Measurements from ENCODE around the gene TEX264.

Gene TEX264

DNA sequence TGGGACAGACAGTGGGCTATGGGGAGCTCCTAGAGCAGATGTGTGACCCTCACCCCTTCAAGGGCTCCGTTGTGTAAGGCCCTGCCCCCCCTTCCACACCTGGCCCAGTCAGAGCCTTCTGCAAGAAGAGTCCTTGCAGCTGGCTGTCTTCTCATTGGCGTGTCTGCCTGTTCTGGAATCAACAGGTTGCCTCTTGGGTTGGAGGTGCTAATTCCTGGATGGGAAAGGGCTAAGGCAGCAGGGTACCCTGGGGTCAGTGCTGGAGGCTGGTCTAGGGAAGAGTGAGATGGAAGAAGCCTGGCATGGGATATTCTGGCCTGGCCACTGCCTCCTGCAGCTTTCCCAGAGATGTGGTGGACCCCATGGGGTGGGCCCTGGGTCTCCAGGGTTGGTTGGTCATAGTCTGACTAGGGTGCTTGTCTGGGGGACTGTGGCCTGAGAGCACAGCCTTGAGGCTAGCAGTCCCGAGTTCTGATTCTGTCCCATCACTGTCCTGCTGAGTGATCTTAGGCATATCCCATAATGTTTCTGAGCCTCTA, 5.1 kb downstream of the TEX264 start:
- DNase-seq = no peak

- no peak for DNase-seq
Measured at GRCh38 chr3:51677358-51677757, 6.3 kb downstream of the TEX264 start.

DNA sequence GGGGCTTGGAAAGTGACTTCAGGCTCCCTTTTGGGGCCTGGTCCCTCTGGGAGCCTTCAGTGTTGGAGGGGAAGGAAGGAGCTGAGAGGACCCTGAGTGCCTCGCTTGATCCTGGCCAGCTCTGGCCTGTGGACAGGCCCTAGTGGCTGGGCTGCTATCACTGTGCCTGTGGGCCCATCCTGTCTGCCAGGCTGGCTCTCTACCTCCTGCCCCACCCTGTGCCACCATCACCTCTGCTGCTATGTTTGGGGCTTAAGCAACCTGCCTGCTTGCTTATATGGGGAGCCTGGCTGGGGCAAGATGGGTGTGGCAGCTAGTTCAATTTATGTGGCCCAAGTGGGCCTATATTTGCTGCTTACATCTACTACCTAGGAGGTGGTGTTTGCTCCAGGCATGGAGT, 7.1 kb downstream of the TEX264 start:
- DNase-seq = no peak

GRCh38 chr3:51678641-51679040, 7.6 kb downstream of the TEX264 start:
- DNase-seq = no peak

- no peak for DNase-seq
Measured at GRCh38 chr3:51679318-51679717, 8.3 kb downstream of the TEX264 start.

GRCh38 chr3:51679777-51680176, 8.7 kb downstream of the TEX264 start:
- DNase-seq = no peak

DNA sequence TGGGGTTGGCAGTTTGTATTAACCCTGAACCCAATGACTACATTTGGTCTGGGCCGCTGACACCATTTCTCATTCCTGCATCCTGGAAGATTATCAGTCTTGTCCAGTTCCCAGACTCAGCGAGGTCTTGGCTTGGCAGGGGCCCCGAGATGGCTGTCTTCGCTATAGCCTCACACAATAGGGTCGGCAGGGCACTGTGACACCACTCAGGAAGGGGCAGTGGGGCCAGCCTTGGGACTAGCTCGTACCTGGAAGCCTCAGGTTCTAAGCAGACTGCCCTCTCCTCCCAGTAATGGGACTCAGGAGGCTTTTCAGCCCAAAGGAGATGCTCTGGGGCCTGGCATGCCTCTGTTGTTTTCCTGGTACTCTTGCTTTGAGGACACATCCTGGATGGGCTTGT, 9.1 kb downstream of the TEX264 start:
- DNase-seq = no peak

DNA sequence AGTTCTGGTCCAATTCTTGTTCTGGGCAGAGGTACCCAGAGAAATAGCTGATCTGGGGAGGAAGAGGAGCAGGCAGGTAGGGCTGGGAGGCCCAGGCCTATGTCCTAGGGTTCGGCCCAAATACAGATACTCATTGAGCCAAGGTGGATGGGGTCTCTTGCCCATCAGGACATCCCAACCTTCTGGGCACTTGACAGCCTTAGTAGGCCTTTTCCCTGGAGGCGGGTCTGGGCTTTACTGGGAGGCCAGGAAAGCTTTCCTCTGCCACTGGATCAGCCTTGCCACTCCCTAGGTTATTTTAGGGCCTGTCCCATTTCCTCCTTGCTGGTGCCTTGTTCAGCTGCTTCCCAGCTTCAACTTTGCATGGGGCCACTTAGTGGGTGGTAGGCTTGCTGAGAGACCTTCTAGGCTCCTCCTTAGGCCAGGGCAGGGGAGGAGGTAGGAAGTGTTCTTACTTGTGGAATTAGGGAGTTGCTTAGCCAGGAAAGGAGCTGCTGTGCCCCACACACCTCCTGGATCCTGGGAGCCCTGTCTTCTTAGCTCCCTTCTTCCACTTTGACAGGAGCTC, 9.7 kb downstream of the TEX264 start:
- no peak for DNase-seq

DNA sequence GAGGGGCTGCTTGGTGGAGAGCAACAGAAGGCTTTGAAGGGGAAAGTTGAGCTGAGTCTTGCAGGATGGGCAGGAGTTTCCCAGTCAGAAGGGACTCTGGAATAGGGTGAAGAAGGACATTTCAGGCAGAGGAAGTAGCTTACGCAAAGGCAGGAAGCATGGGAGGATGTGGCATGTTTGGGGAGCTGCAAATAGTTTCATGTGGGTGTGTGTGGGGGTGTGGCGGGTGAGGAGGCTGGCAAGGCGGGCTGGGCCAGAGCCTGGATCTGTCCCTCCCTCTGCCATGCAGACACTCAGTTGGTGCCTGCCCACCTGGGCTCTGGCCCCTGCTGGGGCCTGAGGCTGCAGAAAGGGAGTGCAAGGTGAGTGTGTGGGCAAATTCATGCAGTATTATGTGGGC, 10.4 kb downstream of the TEX264 start:
- DNase-seq = peak in 1 of 2 experiments; percentile 46

DNA sequence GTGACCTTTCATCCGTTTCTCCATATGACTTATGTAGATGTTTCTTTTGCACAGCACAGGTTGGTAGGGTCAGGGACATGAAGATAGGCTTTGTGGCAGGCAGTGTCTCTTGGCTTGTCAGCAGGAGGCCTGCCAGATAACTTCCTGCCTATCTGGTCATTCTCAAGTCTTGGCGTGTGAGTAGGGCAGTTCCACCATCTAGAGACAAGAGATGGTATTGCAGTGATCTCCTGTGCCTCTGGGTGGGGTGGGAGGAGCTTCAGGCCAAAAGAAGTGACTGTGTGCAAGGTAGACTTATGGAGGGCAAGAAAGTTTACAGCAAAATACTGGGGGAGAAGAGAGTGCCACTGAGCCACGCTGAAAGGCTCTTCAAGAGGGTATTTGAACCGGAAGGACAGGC, 11.0 kb downstream of the TEX264 start:
- peak; percentile 75 to 82 for DNase-seq

DNA sequence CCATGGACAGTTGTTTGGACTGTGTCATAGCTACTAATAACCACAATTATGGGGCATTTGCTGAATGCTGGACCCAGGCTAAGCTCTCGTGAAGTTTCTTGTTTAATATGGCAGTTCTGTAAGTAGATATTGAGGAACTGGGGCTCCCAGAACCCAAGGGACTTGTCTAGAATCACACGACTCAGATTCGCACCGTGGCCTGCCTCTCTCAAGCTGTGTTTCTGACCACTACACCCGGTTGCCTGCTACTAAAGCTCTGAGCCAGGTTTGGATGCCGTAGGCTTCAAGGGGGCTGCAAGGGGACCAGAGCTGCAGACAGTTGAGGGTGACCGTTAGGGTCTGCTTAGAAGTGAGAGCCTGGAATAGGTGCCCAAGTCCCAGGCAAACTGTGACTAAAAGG, 11.5 kb downstream of the TEX264 start:
- DNase-seq = no peak

DNA sequence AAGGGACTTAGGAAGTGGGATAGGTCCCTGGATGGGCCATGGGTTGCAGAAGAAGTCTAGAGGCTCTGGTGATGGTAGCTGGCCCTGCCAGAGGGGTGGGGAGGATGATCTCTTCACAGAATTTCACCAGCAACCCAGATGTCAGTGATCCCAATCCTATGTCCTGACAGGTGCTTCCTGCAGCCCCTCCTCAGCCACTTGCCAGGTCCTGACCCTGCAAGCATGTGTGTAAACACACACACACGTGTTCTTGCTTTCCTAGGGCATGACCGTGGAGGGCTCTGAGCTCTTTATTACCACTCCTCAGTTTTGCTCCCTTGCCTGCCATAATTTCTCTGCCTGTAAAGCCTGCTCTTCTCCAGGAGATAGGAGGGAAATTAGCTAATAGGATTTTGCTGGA, 12.5 kb downstream of the TEX264 start:
- DNase-seq = no peak

GRCh38 chr3:51684971-51685751, 14.1 kb downstream of the TEX264 start:
- DNase-seq = no peak

DNA sequence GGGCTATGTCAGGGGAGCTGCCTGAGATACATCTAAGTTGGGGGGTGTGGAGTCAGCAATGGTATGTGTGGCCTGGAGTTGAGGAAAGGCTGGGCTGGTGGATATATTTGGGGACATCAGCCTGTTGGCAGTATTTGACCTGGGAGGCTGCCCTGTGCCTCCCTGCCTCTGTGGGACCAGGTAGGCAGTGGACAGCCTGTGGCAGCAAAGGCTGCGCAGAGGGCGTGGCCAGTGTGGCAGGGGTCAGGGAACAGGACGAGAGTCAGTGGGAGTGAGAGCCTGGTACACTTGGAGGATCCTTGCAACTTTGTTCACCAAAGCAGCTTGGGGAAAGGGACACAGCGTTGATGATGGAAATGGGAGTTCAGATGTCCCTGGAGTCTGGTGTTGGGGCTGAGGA, 15.0 kb downstream of the TEX264 start:
- DNase-seq = no peak

GRCh38 chr3:51686512-51687215, 15.6 kb downstream of the TEX264 start:
- DNase-seq = peak; percentile 86 to 87

DNA sequence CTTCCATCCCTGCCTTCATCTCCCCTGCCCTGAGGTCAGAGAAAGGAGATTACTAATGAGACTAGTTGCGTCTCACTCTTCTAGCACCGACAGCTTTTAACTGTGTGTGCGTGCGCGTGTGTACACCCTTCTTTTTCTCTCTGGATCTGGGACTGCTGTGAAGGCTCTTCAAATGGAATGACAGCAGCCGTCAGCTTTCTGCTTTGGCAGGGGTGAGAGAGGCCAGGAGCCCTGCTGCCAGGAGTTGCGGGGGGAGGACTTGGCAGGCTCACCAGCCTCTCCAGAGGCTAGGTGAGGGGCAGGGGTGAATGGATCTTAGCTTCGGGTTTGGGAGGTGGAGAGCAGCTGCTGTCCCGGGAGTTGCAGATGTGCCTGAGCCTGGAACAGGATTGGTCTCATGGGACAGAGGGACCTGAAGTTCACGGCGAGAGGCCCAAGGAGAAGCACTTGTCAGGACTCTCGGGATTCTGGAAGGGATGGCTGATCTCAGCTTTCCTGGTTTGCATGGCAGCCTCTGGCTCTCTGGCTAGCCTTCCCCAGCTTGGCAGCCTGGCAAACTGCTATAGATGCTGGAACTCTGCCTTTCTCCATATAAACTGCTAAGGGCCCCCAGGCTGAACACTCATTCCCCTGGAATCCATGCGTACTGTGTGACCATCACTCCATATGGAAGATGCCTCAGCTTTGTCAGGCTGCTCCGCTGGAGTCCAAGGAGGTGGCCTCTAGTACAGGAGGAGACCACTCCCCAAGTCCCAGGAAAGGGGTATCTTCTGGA, 16.6 kb downstream of the TEX264 start:
- no peak for DNase-seq

DNA sequence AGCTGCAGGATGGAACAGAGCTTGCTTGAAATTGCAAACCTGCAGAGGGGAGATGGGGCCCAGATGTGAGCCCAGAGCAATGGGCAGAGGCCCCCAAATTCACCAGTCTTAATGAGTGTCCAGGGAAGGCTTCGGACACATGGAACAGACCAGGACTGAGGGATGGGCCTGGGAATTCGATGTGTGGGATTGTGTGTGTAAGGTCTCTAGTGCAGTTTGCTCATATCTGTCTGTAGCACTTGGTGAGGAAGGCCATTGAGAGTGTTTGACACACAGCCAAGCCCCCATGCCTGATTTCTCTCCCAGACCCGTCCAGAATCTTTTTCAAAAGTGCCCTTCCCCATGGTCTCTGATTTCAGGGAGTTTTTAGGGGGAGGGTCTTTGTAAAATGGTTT, 17.2 kb downstream of the TEX264 start:
- DNase-seq = no peak

GRCh38 chr3:51691021-51691420, 20.0 kb downstream of the TEX264 start:
- no peak for DNase-seq

GRCh38 chr3:51691949-51692348, 20.9 kb downstream of the TEX264 start:
- DNase-seq = no peak

DNA sequence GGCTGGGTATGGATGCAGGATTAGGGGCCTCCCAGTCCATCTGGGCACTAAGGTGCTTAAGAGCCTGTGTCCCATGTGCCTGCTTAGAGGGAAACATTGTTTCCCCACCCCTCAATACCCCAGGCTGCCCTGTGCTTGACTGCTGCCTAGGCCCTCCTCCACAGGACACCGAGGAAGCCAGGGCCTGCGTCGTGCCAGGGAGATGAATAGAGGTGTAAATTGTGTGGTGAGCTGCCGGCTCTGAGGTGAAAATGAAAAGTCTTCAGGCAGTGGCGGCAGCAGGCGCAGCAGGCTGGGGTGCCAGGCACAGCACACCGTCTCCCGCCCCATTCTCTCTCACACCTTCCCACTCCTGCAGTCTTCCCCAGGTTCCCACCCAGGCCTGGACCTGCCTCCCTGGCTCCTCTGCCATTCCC, 21.9 kb downstream of the TEX264 start:
- DNase-seq = no peak

GRCh38 chr3:51696954-51697353, 25.9 kb downstream of the TEX264 start:
- DNase-seq = no peak

DNA sequence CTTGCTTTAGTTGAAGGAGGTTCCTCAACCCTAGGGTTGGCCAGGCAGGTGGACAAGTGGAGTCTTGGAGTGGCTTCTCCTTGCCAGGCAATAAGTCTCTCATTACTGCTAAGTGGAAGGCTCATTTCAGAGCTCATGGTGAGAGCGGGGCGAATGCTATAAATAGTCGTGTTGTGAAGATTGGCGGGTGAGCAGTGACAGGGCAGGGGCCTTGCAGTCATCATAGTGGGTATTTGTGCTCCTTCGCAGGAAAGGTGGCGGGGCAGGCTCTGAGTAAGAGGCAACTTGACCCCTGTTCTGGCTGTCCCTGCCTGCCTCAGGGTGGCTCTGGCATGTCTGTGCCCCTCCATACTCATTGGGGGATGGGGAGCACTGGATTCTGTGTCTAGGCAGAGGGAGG, 27.2 kb downstream of the TEX264 start:
- no peak for DNase-seq

- no peak for DNase-seq
Measured at GRCh38 chr3:51700403-51700802, 29.4 kb downstream of the TEX264 start.

All from activated T-cell treated with anti-CD3 and anti-CD28 coated beads, Interleukin-2, amount 50 U/mL, for 48 hours (primary cell).